Activated effector memory CD4-positive, alpha-beta T cell treated with anti-CD3 and anti-CD28 coated beads, Interleukin-2, amount 50 U/mL, for 16 hours (primary cell): ENCODE results near the gene BCL3.
A peak's percentile ranks its signal among the peaks of the same experiment; 100 is the strongest.
"Not testable (repeated sequence)": the region's sequence is repeated elsewhere in the genome, so short reads cannot be mapped to it uniquely, and the experiment has no call there.

Experiments
- DNase-seq: peaks from one replicate; pipeline ENCODE4 v3.0.0-alpha.2; 2020

Gene BCL3

GRCh38 chr19:44762038-44762437 is 13.5 kb downstream of the BCL3 start:
- no peak for DNase-seq

GRCh38 chr19:44765033-44765948 is 16.8 kb downstream of the BCL3 start:
- no peak for DNase-seq

GRCh38 chr19:44765949-44766335 is 17.4 kb downstream of the BCL3 start:
- no peak for DNase-seq

GRCh38 chr19:44767295-44768180 is 19.0 kb downstream of the BCL3 start:
- DNase-seq = no peak

GRCh38 chr19:44770550-44771257 is 22.2 kb downstream of the BCL3 start:
- peak; percentile 98 for DNase-seq

- not testable (repeated sequence) for DNase-seq
These were observed 23.6 kb downstream of the BCL3 start for GRCh38 chr19:44772144-44772543.

- DNase-seq = no peak
These were observed 24.5 kb downstream of the BCL3 start for GRCh38 chr19:44772959-44773358.

GRCh38 chr19:44775676-44776240 is 27.2 kb downstream of the BCL3 start:
- DNase-seq = no peak

- DNase-seq = no peak
These were observed 28.0 kb downstream of the BCL3 start for GRCh38 chr19:44776402-44777096.

GRCh38 chr19:44777715-44778347 is 29.3 kb downstream of the BCL3 start, which contains the start of gene CBLC:
Gene CBLC, plus strand, starts transcription at chr19:44777890. Its CDS starts 42 bp downstream, at chr19:44777932.
- no peak for DNase-seq

GRCh38 chr19:44779150-44779549 is 30.6 kb downstream of the BCL3 start:
- DNase-seq = no peak

- not testable (repeated sequence) for DNase-seq
These were observed 33.2 kb downstream of the BCL3 start for GRCh38 chr19:44781694-44782093.

GRCh38 chr19:44782729-44783128 is 34.2 kb downstream of the BCL3 start:
- DNase-seq = no peak

- DNase-seq = no peak
These were observed 35.0 kb downstream of the BCL3 start for GRCh38 chr19:44783545-44783944.

GRCh38 chr19:44785271-44785670 is 36.8 kb downstream of the BCL3 start:
- no peak for DNase-seq

- no peak for DNase-seq
These were observed 37.5 kb downstream of the BCL3 start for GRCh38 chr19:44785993-44786392.

- DNase-seq = no peak
These were observed 40.5 kb downstream of the BCL3 start for GRCh38 chr19:44788971-44789370.

GRCh38 chr19:44789943-44790483 is 41.5 kb downstream of the BCL3 start:
- DNase-seq = no peak

GRCh38 chr19:44792281-44792680 is 43.8 kb downstream of the BCL3 start:
- DNase-seq = no peak

- no peak for DNase-seq
These were observed 46.1 kb downstream of the BCL3 start for GRCh38 chr19:44794610-44795009.

- no peak for DNase-seq
These were observed 47.0 kb downstream of the BCL3 start for GRCh38 chr19:44795398-44795987.
